SIG-M5 treated with dmso at 0.1 percent for 504 hours (cell line): ENCODE measurements around the gene SBNO2.

Experiments
- DNase-seq: peaks from one replicate; lab custom pipeline; 2025; ENCODE audit not compliant: unreplicated experiment; lab: John Stamatoyannopoulos, UW

The SBNO2 gene

GRCh38 chr19:1168572-1169410, 5.3 kb downstream of the SBNO2 start:
- DNase-seq, result no peak

- DNase-seq, result no peak
Observed at GRCh38 chr19:1167687-1168571, 6.1 kb downstream of the SBNO2 start.

GRCh38 chr19:1166872-1167573, 7.0 kb downstream of the SBNO2 start:
- DNase-seq, result no peak

GRCh38 chr19:1164684-1165531, 9.2 kb downstream of the SBNO2 start:
- DNase-seq, result no peak

GRCh38 chr19:1163934-1164683, 10.0 kb downstream of the SBNO2 start:
- no peak for DNase-seq

- no peak for DNase-seq
Observed at GRCh38 chr19:1163283-1163933, 10.7 kb downstream of the SBNO2 start.

GRCh38 chr19:1162404-1163282, 11.4 kb downstream of the SBNO2 start:
- DNase-seq, result no peak

GRCh38 chr19:1161716-1162115, 12.4 kb downstream of the SBNO2 start:
- no peak for DNase-seq

GRCh38 chr19:1159864-1160595, 14.0 kb downstream of the SBNO2 start:
- DNase-seq, result no peak

GRCh38 chr19:1158885-1159448, 15.1 kb downstream of the SBNO2 start:
- no peak for DNase-seq

- DNase-seq, result no peak
Observed at GRCh38 chr19:1157931-1158884, 15.9 kb downstream of the SBNO2 start.

- no peak for DNase-seq
Observed at GRCh38 chr19:1156830-1157615, 17.0 kb downstream of the SBNO2 start.

- no peak for DNase-seq
Observed at GRCh38 chr19:1156305-1156801, 17.7 kb downstream of the SBNO2 start.

- no peak for DNase-seq
Observed at GRCh38 chr19:1155352-1156304, 18.4 kb downstream of the SBNO2 start.
